Psoas muscle (tissue), 8 donors: ENCODE data around the gene CNPY4. TPM values are rescaled to one million over a fixed set of nuclear protein-coding genes. Genes with fewer than 3 reads are reported as not detected.

Experiments
- ATAC-seq, 4 donors: fragments of 200-7000 bp; cut with Tn5 transposase; one replicate each; pipeline ENCODE4 v1.9.1; 2020; ENCODE audit warnings: moderate library complexity in 3 of 4, mild to moderate bottlenecking in 2 of 4
- DNase-seq, 2 donors: peaks; one replicate each; pipeline ENCODE4 v3.0.0-alpha.2; 2020
- H3K27ac ChIP-seq: fragments of 200-600 bp; one replicate; pipeline ENCODE4 v1.8.0; 2022
- H3K27me3 ChIP-seq, 3 donors: fragments of 200-600 bp in 1 of 3; one replicate each; pipeline versions ENCODE4 v1.6.1 to v1.8.0; 2013 to 2022; ENCODE audit warnings: low read length in 2 of 3, mild to moderate bottlenecking in 2 of 3, moderate library complexity in 1 of 3; ENCODE audit not compliant: insufficient read depth in 3 of 3
- H3K36me3 ChIP-seq, 2 donors: fragments of 200-600 bp in 1 of 2; one replicate each; pipeline versions ENCODE4 v1.6.1 to v1.8.0; 2013 to 2022; ENCODE audit warnings: low read depth in 1 of 2, mild to moderate bottlenecking in 1 of 2, moderate library complexity in 1 of 2; ENCODE audit not compliant: insufficient read depth in 1 of 2
- H3K4me1 ChIP-seq: fragments of 200-600 bp; one replicate; pipeline ENCODE4 v1.8.0; 2022
- H3K4me3 ChIP-seq: fragments of 200-600 bp; one replicate; pipeline ENCODE4 v1.8.0; 2022; ENCODE audit warnings: mild to moderate bottlenecking
- H3K9me3 ChIP-seq: fragments of 200-600 bp; one replicate; pipeline ENCODE4 v1.8.0; 2022
- CTCF ChIP-seq: fragments of 200-600 bp; IDR thresholded peaks from one replicate; pipeline ENCODE4 v1.8.0; 2022; ENCODE audit warnings: antibody characterized with exemption
- WGBS, 3 donors: extraction: QIAGEN DNeasy Blood & Tissue Kit; methylation state at CpG; one replicate each; pipeline versions ENCODE4 v1.1.6 to v1.1.7; 2013; 5-methylcytosine and 5-hydroxymethylcytosine counted together
- intact Hi-C, 2 donors: fragments of 100-400 bp; cut with DNase I; formaldehyde crosslinking; loops; one replicate each; pipeline versions ENCODE4 v1.11.0 to v1.14.2; 2022
- polyA plus RNA-seq, 3 donors: library from polyadenylated mRNA; stranded (reverse); fragments of 200-250 nt; gene quantifications; one replicate each; pipeline ENCODE4 v1.2.3, GENCODE V29; 2013
- total RNA-seq, 4 donors: library from RNA; stranded (reverse); fragmentation: NEBNext Ultra II Directional in 2 of 4; extraction: Animal tissue kit (Norgen Biotek cat#: 25700) in 2 of 4; gene quantifications; one replicate each; pipeline versions ENCODE4 v1.2.1 to v1.2.4, GENCODE V29; 2021 to 2023
- donor health status: healthy with polysubstance abuse.
- donor health status: DM: no; HTN: no; CAD: no; lungs with moderate emphysema.
- donor health status: Bipolar disorder and iron deficiency.
- donor health status: healthy.
- donor health status: DM: yes; HTN: yes; CAD: no.
- donor health status: DM: no; HTN: no; CAD: no.
- donor health status: DM: no; HTN: no; CAD: no.
- donor health status: DM: yes; HTN: yes; CAD: no.

CNPY4 gene
- total and polyA plus RNA-seq, 7 donors = 2.2 to 7.0 (median 2.9) TPM

- intact Hi-C loops = loop anchor here in 1 of 2 donors (5.0 kb wide), 1 partner anchor 37 kb away; the partner anchor contains the start of gene MBLAC1
- H3K4me1 ChIP-seq = peaks cover 21% of the 10 kb centered on the region
- peaks cover 4 to 58% of the 10 kb centered on the region in 2 donors for H3K36me3 ChIP-seq
- no peak overlapping the region for H3K27ac ChIP-seq
- no peaks in the 10 kb centered on the region for H3K9me3 ChIP-seq
- TF ChIP-seq CTCF = no peak
- WGBS, 3 donors = 78 to 88% (median 83%) methylated on average over 14 of the region's 14 CpGs
- ATAC-seq (no peak), DNase-seq (no peak)
- H3K4me3 ChIP-seq = no peak overlapping the region
- H3K27me3 ChIP-seq = no peaks in the 10 kb centered on the region
Observed at GRCh38 chr7:100090527-100091410, 28.7 kb upstream of the CNPY4 start.

- H3K4me3 ChIP-seq = no peak overlapping the region
- H3K27ac ChIP-seq = no peak overlapping the region
- intact Hi-C loops = loop anchor here in 1 of 2 donors (5.0 kb wide), 1 partner anchor 36 kb away; the partner anchor contains the start of gene MBLAC1
- ATAC-seq (no peak), DNase-seq (no peak)
- WGBS, 3 donors = 54 to 64% (median 58%) methylated on average over 19 of the region's 19 CpGs
- H3K4me1 ChIP-seq = peaks cover 21% of the 10 kb centered on the region
- TF ChIP-seq CTCF = no peak
- peaks cover 4 to 66% of the 10 kb centered on the region in 2 donors for H3K36me3 ChIP-seq
- H3K9me3 ChIP-seq = no peaks in the 10 kb centered on the region
- no peaks in the 10 kb centered on the region for H3K27me3 ChIP-seq
Observed at GRCh38 chr7:100091411-100092181, 27.8 kb upstream of the CNPY4 start.

- no peak for ATAC-seq
- H3K36me3 ChIP-seq = peaks cover 8 to 80% of the 10 kb centered on the region in 2 donors
- peak overlapping the region; percentile 16 for H3K27ac ChIP-seq
- no peak for DNase-seq
- H3K4me1 ChIP-seq = peaks cover 19% of the 10 kb centered on the region
- intact Hi-C loops = loop anchor here in 1 of 2 donors (5.0 kb wide), 1 partner anchor 34 kb away; the partner anchor contains the start of gene MBLAC1
- no peaks in the 10 kb centered on the region for H3K9me3 ChIP-seq
- 35 to 45% (median 41%) methylated on average over 8 of the region's 8 CpGs for WGBS, 3 donors
- TF ChIP-seq CTCF = no peak
- no peak overlapping the region for H3K4me3 ChIP-seq
- H3K27me3 ChIP-seq = no peaks in the 10 kb centered on the region
Observed at GRCh38 chr7:100093054-100093453, 26.4 kb upstream of the CNPY4 start.

- H3K4me3 ChIP-seq = no peak overlapping the region
- WGBS, 3 donors = 18 to 27% (median 25%) methylated on average over 13 of the region's 13 CpGs
- intact Hi-C loops = loop anchor here in 1 of 2 donors (5.0 kb wide), 1 partner anchor 34 kb away; the partner anchor contains the start of gene MBLAC1
- H3K4me1 ChIP-seq = peaks cover 16% of the 10 kb centered on the region
- DNase-seq (no peak), ATAC-seq (peak in 2 of 4 donors; percentile 3 to 19)
- no peak for TF ChIP-seq CTCF
- peaks cover 8 to 85% of the 10 kb centered on the region in 2 donors for H3K36me3 ChIP-seq
- H3K9me3 ChIP-seq = no peaks in the 10 kb centered on the region
- no peaks in the 10 kb centered on the region for H3K27me3 ChIP-seq
- H3K27ac ChIP-seq = peak overlapping the region; percentile 16
Observed at GRCh38 chr7:100093498-100093897, 25.9 kb upstream of the CNPY4 start.
